H7 (cell line): ENCODE data around the gene PPP3CA. TPM values are rescaled to one million over a fixed set of nuclear protein-coding genes. Genes with fewer than 3 reads are reported as not detected.
A peak's percentile ranks its signal among the peaks of the same experiment; 100 is the strongest.
"Not testable (repeated sequence)": the region's sequence is repeated elsewhere in the genome, so short reads cannot be mapped to it uniquely, and the experiment has no call there.

Source experiments
- DNase-seq: peaks from one replicate; pipeline ENCODE4 v3.0.0; 2012
- H3K27me3 ChIP-seq: 2 replicates; pipeline ENCODE4 v1.6.0; 2011; ENCODE audit warnings: mild to moderate bottlenecking, low read length; ENCODE audit not compliant: control insufficient read depth, insufficient read depth
- H3K36me3 ChIP-seq: replicated peaks from 2 replicates; pipeline ENCODE4 v1.5.1; 2011; ENCODE audit warnings: low read length; ENCODE audit not compliant: control insufficient read depth, insufficient read depth
- H3K4me3 ChIP-seq: 2 replicates; pipeline ENCODE4 v1.5.1; 2011; ENCODE audit warnings: low read depth, mild to moderate bottlenecking, control low read depth, low read length, moderate library complexity; ENCODE audit not compliant: insufficient read depth
- total RNA-seq: library from RNA; depleted of rRNA; stranded (reverse); fragments of >200 nt; shearing (Covaris generic); gene quantifications from 2 replicates; pipeline ENCODE4 v1.2.3, GENCODE V29; 2014

Gene PPP3CA
- total RNA-seq, 1 experiment from 2014 or later = 31.4 TPM

DNA sequence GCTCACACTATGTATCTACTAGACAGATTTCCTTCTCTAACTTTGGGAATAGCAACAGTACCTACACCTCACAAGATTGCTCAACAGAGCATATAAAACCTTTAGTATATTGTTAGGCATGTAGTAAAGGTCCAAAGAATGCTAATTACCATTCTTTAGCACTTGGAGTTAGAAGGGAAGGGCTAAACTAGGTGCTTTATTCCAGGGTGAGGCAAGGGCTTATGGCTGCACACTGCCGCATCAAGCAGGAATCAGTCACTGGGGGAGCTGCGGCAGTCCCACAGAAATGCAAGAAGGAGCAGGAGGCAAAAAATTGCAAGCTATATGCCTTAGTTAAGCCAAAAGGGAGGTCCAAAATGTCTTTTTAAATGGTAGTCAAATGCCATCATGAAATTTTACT is 162.7 kb downstream of the PPP3CA start:
- no peak for DNase-seq
- Histone ChIP-seq H3K4me3 (no peak overlapping the region), H3K36me3 (peaks cover 2% of the 10 kb centered on the region), H3K27me3 (no peaks in the 10 kb centered on the region)

DNA sequence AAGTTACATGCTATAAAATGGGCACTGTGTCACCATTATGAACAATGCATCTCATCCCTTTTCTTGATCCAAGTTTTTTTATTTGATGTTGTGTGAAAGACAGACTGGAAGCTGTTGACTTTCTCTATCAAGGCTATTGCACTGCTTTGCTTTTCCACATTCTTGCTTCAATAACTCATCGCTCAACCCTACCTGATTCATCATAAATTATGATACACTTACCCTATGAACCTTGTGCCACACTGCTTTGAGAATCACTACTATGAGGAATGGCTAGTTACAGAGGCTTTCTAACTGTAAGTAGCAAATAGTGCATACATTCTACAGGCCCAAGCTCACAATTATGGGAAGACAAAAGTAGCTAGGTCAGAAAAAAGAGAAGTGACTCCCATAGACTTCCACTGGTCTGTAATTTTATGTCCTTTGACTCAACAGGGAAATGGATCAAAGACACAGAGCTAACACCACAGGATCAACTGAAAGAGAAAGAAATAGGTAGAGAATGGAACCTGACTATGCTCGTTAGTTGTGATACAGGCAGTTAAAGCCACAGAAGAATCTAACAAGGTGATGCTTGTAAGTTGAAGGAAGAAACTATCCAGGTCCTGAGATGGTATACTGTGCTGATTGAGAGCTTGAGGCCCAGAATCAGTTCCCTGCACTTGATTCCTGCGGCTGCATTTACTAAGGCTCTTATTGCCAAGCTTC is 163.5 kb downstream of the PPP3CA start:
- peaks cover 2% of the 10 kb centered on the region for H3K36me3 ChIP-seq
- H3K27me3 ChIP-seq = no peaks in the 10 kb centered on the region
- no peak for DNase-seq
- H3K4me3 ChIP-seq = no peak overlapping the region

DNA sequence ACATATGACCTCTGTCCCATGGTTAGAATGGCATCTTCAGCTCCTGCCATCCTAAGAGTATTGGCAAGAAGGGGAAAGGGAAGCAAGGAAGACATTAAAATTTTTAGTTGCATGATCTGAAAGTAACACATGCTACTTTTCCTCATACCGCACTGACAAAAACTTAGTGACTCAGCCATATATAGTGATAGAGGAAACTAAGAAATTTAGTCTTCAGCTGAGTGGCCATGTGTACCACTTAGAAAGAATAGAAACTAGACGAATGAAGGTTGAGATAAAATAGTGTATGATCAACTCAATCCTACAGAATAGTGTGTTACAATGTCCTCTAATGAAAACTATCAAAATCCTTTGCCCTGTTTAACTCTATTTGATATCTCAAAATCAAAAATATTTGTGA is 164.1 kb downstream of the PPP3CA start:
- H3K36me3 ChIP-seq = peaks cover 2% of the 10 kb centered on the region
- DNase-seq = no peak
- no peak overlapping the region for H3K4me3 ChIP-seq
- no peaks in the 10 kb centered on the region for H3K27me3 ChIP-seq

DNA sequence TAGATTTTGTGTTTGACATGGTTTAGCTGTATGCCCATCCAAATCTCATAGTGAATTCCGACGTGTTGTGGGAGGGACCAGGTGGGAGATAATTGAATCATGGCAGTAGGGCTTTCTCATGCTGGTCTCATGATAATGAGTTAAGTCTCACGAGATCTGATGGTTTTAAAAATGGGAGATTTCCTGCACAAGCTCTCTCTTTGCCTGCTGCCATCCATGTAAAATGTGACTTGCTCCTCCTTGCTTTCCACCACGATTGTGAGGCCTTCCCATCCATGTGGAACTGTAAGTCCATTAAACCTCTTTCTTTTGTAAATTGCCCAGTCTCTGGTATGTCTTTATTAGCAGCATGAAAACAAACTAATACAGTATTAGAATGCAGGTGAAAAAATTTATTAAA is 164.6 kb downstream of the PPP3CA start:
- H3K36me3 ChIP-seq, H3K27me3 ChIP-seq, DNase-seq, H3K4me3 ChIP-seq: not testable (repeated sequence)

DNA sequence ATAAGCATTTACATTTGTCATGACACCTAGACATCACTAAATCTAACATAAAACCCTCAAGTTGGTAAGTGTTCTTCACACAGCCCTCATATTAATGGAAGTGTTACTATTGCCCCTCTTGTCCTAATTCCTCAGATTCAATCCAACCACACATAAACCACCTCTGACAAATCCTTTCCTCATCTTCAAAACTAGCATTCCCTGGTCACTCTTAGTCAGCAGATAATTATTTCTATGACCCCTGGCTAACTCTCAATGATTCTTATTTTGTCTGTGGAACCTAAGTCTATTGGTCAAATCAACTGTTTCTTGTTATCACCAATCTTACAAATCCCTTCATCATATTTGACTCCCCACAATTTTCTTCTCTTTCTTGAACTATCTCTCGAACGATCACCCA is 168.6 kb downstream of the PPP3CA start:
- Histone ChIP-seq H3K27me3 (no peaks in the 10 kb centered on the region), H3K36me3 (peaks cover 2% of the 10 kb centered on the region), H3K4me3 (no peak overlapping the region)
- no peak for DNase-seq

DNA sequence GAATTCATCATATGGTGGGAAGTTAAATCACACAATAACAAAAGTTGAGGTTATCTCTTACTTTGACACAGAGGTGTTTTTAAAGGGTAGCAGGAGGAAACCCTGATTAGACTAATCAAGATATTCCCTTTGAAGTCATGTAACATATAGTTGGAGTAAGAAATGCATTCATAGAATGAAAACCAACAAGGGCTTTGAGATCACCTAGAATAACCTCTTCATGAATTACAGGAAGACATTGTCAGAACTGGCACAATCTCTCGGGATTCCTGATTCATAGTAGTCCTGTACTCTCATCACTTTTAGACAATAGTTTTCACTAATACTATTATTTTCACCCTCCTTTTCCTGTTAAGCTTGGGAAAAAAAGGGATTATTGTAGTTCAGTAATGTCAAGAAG is 170.2 kb downstream of the PPP3CA start:
- DNase-seq = no peak
- H3K36me3 ChIP-seq = no peaks in the 10 kb centered on the region
- no peaks in the 10 kb centered on the region for H3K27me3 ChIP-seq
- no peak overlapping the region for H3K4me3 ChIP-seq

DNA sequence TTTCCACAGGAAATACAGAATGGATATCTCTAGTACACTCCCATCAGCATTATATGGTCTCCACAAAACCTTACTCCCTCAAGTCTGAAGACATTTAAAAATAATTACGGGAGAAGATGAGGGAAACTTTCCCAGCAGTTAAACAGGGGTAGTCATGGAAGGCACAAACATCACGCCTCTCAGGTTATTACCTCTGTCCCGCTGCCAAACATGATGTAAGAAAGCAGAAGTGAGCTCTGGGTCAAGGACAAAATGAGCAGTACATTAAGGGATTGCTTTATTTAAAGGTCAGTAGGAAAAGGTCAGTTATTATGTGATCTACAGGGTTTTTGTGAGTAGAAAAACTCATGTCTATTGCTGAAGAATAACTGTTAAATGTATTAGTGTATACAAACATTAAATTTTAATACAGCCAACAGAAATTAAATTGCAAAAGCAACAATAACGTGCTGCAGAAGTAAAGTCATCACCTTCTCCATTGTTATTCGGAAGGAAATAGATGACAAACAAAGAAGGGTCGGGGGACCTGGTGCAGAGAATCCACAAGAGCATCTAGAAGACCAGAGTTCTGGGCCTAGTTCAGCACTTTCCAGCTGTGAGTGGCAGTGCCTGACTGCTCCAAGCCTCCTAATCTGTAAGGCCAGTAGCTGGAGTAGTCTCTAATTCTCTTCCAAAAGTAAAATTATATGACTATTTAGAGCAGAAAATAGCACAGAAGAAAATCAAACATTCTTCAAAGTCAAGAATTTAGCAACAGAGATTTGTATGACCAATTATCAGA is 171.2 kb downstream of the PPP3CA start:
- H3K27me3 ChIP-seq = no peaks in the 10 kb centered on the region
- DNase-seq = no peak

DNA sequence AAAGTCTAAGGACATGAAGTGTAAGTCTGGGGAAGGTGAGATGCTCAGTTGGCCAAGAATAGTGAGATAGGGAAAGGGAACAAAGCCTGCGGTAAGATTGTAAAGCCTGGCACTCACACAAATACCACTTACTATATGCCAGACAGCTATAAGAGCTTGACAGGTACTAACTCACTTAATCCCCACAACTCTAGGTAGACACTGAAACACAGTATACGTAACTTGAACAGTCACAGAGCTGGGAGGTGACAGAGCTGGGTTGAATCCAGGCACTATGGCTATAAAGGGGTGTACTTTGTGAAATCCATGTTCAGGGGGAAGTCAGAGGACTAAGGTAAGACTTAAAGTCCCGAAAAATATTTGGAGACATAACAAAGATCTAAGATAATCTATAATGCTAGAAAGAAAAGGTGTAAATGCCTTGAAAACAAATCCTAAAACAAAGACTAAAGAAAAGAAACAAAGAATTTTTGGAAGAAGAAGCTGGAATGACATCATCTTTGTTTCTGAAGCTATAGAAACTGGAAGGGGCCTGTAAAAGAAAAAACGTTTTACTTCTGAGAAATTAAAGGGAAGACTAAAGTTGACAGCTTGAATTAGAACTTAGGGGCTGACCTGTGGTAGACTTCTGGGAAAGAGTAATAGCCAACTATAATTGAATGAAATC is 172.5 kb downstream of the PPP3CA start:
- H3K36me3 ChIP-seq = no peaks in the 10 kb centered on the region
- no peaks in the 10 kb centered on the region for H3K27me3 ChIP-seq
- no peak overlapping the region for H3K4me3 ChIP-seq
- DNase-seq = no peak

More for the DNA sequence above, 171.2 kb downstream of the PPP3CA start:
- no peaks in the 10 kb centered on the region for H3K36me3 ChIP-seq
- no peak overlapping the region for H3K4me3 ChIP-seq

DNA sequence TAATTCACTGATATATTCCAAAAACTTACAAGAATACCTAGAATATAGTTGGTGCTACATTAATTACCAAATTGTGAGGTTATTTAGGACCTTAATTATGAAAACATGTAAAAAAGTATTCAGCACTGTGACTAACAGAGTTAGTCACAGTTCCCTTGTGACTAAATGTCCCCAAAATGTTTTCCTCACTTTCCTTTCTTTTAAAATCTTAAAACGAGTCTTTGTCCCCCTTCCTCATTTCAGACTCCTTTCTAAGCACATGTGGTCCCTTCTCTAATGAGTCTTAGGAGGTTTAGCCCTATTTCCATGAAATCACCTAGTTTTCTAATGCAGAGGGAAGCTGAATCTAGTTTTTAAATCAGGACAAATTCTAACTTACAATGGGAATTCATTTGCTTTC is 175.0 kb downstream of the PPP3CA start:
- no peak for DNase-seq
- Histone ChIP-seq H3K4me3 (no peak overlapping the region), H3K27me3 (no peaks in the 10 kb centered on the region), H3K36me3 (no peaks in the 10 kb centered on the region)

DNA sequence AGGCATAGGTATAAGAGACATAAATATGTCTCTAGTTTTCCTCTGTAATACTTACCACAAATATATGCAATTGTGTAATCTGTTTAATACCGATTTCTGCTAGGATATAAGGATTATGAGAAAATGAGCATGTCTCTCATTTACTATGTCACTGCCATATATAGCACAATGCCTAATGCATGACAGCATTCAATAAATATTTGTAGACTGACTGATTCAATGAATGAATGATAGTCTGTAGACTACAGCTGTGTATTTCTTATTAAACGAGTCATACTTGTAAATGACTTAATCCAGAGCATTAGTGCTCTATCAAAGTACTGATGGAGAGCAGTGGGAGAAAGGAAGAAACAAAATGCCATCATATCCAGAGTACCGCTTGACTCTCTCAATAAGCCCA is 175.6 kb downstream of the PPP3CA start:
- no peaks in the 10 kb centered on the region for H3K36me3 ChIP-seq
- no peaks in the 10 kb centered on the region for H3K27me3 ChIP-seq
- no peak overlapping the region for H3K4me3 ChIP-seq
- DNase-seq = no peak

DNA sequence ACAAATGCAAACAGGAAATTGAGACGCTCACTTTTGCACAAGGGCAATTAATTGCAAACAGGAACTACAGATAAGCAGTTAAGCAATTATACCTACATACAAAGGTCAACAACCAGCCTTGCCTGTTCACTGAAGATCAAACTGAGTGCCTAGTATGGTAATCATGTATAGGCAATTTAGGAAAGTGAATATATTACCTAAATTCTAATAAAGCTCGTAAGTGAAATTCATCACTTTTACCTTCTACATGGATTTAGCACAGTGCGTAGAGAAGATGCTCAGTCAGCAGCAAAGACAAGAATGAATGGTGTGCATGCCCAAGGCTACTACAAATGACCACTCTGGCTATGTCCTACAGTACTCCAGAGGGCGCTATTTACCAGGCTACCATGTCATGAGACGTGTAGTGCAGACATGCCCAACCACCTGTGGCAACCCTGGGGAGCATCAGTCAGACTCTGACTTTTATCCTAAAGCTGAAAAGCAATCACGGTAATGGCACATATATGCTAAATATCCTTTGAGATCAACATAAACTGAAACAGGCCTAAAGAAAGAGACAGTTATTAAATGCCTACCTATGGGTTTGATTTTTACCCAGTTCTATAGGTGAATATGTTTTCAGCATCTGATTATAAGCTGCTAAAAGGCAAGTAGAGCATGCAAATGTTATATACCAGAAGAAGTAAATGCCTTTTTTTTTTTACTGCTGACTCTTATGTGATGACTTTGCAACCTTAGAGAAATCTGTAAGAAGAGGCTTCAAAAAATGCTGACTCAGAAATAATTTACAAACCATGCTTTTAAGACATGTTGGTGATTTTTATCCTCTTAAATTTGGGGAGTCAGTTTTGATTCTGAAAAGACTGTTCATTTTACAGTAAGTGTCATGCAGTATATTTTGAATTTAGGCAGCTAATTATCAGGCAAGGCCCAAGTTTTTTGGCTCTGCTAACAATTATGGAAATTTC is 178.0 kb downstream of the PPP3CA start:
- Histone ChIP-seq H3K36me3 (no peaks in the 10 kb centered on the region), H3K27me3 (no peaks in the 10 kb centered on the region), H3K4me3 (no peak overlapping the region)
- DNase-seq = peak; percentile 16

DNA sequence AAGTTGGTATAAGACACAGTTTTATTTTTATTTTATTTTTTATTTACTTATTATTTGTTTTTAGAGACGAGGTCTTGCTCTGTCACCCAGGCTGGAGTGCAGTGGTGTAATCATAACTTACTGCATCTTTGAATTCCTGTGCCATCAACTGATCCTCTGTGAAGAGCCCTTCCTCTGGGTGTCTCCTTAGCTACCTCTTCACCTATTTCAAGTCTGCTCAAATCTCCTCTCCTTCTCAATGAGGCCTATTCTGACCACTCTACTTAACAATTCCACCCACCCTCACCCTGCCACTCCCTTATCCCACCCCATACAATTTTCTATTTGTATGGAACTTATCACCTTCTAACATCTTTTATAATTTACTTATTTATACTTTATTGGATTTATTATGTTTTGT is 183.4 kb downstream of the PPP3CA start:
- no peaks in the 10 kb centered on the region for H3K36me3 ChIP-seq
- no peak for DNase-seq
- H3K27me3 ChIP-seq = no peaks in the 10 kb centered on the region
- no peak overlapping the region for H3K4me3 ChIP-seq

DNA sequence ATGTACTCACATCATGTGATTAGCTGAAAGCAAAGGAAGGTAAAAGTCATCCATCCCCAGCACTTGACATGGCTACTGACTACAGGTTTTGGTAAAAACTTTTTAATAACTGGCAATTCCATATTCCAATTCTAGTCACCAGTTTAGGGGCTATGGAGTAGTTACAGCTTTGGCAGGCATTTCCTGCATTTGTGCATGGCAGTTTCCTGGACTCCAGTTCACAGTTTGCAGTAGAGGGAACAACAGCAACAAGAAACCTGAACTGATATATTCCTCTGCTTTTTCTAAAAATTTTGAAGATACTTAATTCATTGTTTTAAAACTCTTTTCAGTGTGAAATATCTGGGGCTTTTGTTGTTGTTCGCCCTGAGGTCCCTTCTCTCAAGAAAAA is 184.3 kb downstream of the PPP3CA start:
- Histone ChIP-seq H3K36me3 (no peaks in the 10 kb centered on the region), H3K27me3 (no peaks in the 10 kb centered on the region), H3K4me3 (no peak overlapping the region)
- DNase-seq = no peak
